ENCODE results near the gene PIH1D2.
"Not testable (repeated sequence)": the region's sequence is repeated elsewhere in the genome, so short reads cannot be mapped to it uniquely, and the experiment has no call there.

GRCh38 chr11:112026784-112027410, 46.9 kb downstream of the PIH1D2 start:
- not testable (repeated sequence) for TF ChIP-seq ZBTB33 (IDR thresholded peaks at IDR 0.05); RFX5 (IDR thresholded peaks at IDR 0.05; ENCODE audit: low read depth, low read length); POLR2A (IDR thresholded peaks at IDR 0.05; ENCODE audit: low read depth, low read length); CTCF (IDR thresholded peaks at IDR 0.05 in 2 of 3, conservative IDR thresholded peaks at IDR 0.05 in 1 of 3; ENCODE audit: control insufficient read depth in 2 of 3, extremely low read depth in 1 of 3, insufficient read depth in 1 of 3, low read depth in 3 of 3, low read length in 3 of 3); CBFB (IDR thresholded peaks at IDR 0.05; ENCODE audit: low read depth); CEBPB (IDR thresholded peaks at IDR 0.05; ENCODE audit: borderline replicate concordance in 1 of 2, low read depth in 2 of 2, low read length in 2 of 2); POLR2AphosphoS2 (IDR thresholded peaks at IDR 0.05; ENCODE audit: low read depth, low read length); SPI1 (IDR thresholded peaks at IDR 0.05; ENCODE audit: borderline replicate concordance, insufficient read depth, low read depth, low read length); SUPT20H (IDR thresholded peaks at IDR 0.05; ENCODE audit: borderline replicate concordance, control insufficient read depth, low read depth, low read length); USF2 (IDR thresholded peaks at IDR 0.05; ENCODE audit: borderline replicate concordance, low read depth, low read length)

All from GM12878 (cell line).